Activated T-cell treated with anti-CD3 and anti-CD28 coated beads for 24 hours (primary cell): ENCODE data around the gene AHNAK.
"Not testable (repeated sequence)": the region's sequence is repeated elsewhere in the genome, so short reads cannot be mapped to it uniquely, and the experiment has no call there.

Source experiments
- DNase-seq: peaks from one replicate; pipeline ENCODE4 v3.0.0-alpha.2; 2020; ENCODE audit warnings: low read depth

The AHNAK gene

GRCh38 chr11:62458212-62459002, 88.2 kb downstream of the AHNAK start:
- no peak for DNase-seq

DNA sequence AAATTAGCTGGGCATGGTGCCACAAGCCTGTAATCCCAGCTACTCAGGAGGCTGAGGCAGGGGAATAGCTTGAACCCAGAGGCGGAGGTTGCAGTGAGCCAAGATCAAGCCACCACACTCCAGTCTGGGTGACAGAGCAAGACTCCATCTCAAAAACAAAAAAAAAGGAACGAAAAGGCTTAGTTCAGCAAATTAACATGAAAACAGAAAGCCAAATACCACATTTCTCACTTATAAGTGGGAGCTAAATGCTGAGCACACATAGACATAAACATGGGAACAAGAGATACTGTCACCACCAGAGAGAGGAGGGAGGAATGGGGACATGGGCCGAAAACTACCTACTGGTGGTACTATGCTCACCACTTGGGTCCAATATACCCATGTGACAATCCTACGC, 89.1 kb downstream of the AHNAK start:
- DNase-seq = no peak

- DNase-seq = no peak
Observed at GRCh38 chr11:62456630-62457029, 90.0 kb downstream of the AHNAK start.

DNA sequence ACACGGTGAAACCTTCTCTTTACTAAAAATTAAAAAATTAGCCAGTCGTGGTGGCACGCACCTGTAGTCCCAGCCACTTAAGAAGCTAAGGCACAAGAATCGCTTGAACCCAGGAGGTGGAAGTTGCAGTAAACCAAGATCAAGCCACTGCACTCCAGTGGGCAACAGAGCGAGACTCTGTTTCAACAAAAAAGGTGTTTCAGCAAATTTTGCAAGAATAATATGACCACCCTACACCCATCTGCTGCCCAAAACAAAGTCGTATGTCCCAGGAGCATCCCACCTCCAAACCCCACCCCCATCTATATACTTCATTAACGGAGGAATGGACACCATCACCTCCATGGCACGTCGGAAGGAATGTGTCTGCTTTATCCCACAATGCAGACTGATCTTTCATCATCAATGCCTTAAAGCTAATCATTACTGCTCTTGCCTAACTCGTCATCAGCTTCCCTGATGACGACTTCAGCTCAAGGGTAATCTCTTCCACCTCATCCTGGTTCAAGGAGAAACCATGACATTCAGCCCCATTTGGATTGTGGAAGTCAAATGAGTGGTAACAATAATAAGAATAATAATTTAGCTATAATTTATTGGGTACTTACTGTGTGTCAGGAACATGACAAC, 93.7 kb downstream of the AHNAK start:
- DNase-seq = no peak

GRCh38 chr11:62452261-62452660, 94.3 kb downstream of the AHNAK start:
- DNase-seq = no peak

- DNase-seq = no peak
Observed at GRCh38 chr11:62451241-62451621, 95.4 kb downstream of the AHNAK start.

DNA sequence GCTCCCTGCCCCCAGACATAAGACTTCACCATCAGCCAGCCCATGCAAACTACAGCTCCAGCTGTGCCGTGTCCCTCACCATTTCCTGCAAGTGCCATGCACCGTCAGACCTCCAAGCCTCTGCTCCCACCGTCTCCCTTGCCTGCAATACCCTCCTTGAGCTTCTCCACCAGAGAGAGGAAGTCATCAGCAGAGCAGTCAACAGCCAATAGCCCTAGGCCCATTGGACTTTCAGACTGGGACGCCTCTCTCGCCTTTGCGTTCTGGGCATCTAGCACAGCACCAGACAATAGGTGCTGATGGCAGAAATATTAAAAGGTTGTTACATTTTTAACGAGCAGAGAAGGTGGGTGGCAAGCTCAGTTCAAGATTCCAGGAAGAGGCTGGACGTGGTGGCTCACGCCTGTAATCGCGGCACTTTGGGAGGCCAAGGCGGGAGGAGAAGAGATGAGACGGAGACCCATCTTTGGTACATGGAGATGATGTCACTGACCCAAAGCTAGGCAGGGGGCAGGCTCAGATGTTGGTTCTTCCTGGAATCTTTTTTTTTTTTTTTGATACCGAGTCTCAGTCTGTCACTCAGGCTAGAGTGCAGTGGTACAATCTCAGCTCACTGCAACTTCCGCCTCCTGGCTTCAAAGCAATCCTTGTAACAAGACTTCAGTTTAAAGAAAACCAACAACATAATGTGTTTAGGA, 95.9 kb downstream of the AHNAK start:
- no peak for DNase-seq

- DNase-seq = not testable (repeated sequence)
Observed at GRCh38 chr11:62449912-62450311, 96.7 kb downstream of the AHNAK start.

DNA sequence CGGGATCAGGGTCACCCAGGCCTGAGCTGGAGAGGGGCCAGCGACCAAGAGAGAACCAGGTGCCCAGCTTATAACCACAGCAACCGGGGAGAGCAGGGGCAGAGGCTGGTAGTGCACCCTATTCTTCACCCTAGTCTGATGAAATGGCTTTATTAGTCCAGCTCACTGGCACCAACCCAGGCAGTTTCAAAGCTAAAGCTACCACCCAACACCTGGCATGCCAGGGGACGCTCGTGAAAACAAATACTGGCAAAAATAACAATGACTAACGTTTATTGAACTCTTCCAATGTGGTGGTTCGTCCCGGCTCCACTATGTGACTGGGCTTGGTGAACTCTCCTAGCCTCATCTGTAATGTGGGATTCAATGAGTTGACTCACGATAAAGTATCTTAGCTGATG, 97.2 kb downstream of the AHNAK start:
- DNase-seq = no peak

GRCh38 chr11:62446091-62446490, 100.5 kb downstream of the AHNAK start:
- no peak for DNase-seq

- DNase-seq = no peak
Observed at GRCh38 chr11:62445314-62445740, 101.3 kb downstream of the AHNAK start.

GRCh38 chr11:62444835-62445234, 101.8 kb downstream of the AHNAK start:
- no peak for DNase-seq

- no peak for DNase-seq
Observed at GRCh38 chr11:62444236-62444833, 102.3 kb downstream of the AHNAK start.

DNA sequence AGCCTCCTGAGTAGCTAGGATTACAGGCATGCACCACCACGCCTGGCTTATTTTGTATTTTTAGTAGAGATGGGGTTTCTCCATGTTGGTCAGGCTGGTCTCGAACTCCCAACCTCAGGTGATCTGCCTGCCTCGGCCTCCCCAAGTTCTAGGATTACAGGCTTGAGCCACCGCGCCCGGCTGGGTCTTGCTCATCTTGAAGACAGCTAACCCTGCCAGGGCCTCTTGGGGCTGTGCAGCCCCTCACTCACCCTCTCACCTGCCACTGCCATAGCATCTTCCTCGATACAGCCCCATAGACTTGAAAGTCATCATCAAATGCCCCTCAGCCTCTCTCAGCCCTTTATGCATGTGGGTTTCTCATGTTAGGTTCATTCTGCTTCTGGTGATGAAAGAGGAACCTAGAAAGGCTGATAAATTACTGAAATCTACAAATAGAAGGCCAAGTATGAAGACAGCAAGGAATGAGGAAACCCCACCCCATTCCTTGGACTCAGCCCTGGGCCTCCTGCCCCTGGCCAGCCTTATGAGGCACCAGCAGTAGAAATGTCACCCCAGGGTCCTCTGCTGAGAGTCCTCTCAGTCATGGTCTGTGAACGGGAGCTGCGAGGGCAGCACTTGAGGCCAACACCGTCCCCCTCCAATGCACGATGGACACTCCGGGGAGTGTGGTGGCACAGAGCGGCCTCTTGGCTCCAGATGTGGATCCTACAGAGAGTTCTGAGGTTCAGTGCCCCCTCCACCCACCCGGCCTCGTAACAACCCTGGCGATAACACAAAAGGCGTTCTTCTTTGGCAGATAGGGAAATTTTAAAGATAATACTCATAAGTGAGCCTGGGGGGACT, 103.0 kb downstream of the AHNAK start:
- DNase-seq = no peak

DNA sequence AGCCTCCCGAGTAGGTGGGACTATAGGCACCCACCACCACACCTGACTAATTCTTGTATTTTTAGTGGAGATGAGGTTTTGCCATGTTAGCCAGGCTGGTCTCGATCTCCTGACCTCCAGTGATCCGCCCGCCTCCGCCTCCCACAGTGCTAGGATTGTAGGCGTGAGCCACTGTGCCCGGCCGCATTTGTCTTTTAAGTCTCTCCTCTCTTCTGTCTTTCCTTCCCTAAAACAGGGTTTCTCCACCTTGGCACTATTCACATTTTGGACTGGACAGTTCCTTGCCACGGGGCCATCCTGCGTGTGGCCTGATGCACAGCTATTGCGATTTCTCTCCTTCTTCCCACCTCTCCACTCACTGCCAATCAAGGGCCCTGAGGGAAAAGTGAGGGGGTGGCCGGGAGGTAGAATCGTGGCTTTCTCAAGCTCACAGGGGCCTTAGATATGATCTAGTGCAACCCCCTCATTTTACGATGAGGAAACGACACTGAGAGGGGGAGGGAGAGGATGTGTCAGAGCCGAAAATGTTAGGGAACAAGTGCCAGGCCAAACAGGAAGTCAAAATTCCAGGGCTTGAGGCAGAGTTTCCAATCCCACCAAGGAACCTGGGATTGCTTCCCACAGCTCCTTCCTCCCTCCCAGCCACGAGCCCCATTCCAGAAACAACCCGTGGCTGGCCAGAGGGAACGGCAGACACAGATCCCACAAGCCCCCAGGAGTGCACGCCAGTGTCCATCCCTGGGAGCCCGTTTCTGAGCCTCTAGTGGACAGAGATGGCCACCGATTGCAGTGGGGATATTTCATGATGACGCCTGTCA, 106.6 kb downstream of the AHNAK start:
- DNase-seq = no peak

DNA sequence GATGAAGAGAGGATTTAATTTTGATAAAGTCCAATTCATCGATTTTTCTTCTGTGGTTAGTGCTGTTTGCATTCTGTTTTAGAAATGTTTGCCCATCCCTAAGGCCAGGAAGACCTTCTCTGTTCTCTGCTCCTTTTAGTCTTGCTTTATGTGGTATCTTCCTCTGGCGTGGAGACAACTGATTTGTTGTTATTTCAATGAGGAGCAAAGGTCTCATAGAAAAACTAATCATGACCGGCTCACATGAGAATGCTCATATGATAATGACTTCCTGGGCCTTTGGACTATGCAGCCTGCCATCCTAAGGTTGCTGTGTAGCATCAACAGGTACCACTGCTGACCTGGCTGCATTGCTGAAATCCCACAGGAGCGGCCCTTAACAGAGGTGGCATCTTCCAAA, 108.0 kb downstream of the AHNAK start:
- no peak for DNase-seq

DNA sequence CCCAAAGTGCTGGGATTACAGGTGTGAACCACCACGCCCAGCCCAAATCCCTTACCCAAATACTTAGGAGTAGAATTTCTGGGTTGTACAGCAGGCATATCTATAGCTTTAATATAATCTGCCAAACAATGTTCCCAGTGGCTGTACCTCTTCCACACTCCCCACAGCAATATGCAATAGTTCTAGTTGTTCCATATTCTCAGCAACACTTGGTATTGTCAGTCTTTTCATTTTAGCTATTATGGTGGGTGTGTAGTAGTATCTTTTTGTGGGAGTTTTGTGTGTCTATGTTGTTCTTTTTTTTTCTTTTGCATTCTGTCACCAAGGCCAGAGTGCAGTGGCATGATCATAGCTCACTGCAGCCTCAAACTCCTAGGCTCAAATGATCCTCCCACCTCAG, 109.0 kb downstream of the AHNAK start:
- DNase-seq = no peak

DNA sequence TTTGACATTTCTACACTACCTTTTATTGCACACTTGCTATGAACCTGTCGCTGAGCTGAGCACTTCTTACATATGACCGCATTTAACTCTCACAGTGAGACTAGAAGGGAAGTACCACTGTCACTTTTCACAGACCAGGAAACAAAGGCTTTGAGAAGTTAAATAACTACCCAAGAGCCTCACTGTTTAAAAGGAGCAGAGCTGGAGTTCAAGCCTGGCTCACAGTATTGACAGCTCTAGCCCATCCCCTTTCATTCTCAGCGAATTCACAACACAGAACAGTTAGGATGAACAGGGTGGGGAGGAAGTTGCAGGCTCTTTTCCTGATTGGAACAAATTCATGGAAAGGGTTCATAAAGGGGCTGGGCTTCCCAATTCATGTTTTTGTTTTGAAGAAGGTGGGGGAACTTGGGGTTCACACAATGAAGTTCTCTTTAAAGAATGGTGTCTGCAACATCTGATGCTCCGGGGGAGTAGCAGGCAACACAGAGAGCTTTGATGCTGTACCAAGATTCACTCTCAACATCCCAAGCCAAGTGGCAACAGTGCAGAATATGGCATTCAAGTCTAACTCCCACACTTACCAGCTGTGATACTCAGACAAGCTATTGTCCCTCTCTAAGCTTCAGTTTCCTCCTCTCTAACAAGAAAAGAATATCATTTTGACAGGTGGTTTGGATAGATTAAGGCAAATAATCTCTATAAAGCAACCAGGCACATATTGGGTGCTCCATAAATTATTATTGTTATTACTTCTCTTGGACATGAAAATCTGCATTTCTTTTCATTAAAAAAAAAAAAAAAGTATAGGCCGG, 110.6 kb downstream of the AHNAK start:
- no peak for DNase-seq

- DNase-seq = no peak
Observed at GRCh38 chr11:62433904-62434276, 112.7 kb downstream of the AHNAK start.
